ENCODE data around the gene REEP6. TPM values are rescaled to one million over a fixed set of nuclear protein-coding genes. Genes with fewer than 3 reads are reported as not detected.
"Not testable (repeated sequence)": the region's sequence is repeated elsewhere in the genome, so short reads cannot be mapped to it uniquely, and the experiment has no call there.

The REEP6 gene
- total RNA-seq, 4 donors from 2014 or later, result 4.2 to 8.5 (median 5.9) TPM

- intact Hi-C loops (cut with DNase I), result no loop called here
- no peak for TF ChIP-seq POLR2A (IDR thresholded peaks at IDR 0.05)
- TF ChIP-seq CTCF (IDR thresholded peaks at IDR 0.05), result no peak
Observed at GRCh38 chr19:1496714-1497577, 6.0 kb downstream of the REEP6 start.

GRCh38 chr19:1497578-1498235 lies 6.7 kb downstream of the REEP6 start:
- H3K36me3 ChIP-seq, result no peaks in the 10 kb centered on the region

More at GRCh38 chr19:1496714-1497577, 6.0 kb downstream of the REEP6 start:
- no peaks in the 10 kb centered on the region for H3K36me3 ChIP-seq
- WGBS, 2 donors, result 65 to 75% methylated on average over 21 to 31 of the region's 39 CpGs
- H3K4me3 ChIP-seq (replicated peaks in 1 of 3), result no peak overlapping the region
- DNase-seq, result no peak
- H3K27me3 ChIP-seq, result no peaks in the 10 kb centered on the region
- no peaks in the 10 kb centered on the region for H3K9me3 ChIP-seq
- H3K27ac ChIP-seq, result no peak overlapping the region
- H3K4me1 ChIP-seq, result no peaks in the 10 kb centered on the region

GRCh38 chr19:1499231-1499630 lies 8.2 kb downstream of the REEP6 start:
- intact Hi-C loops (cut with DNase I); H3K27ac ChIP-seq; DNase-seq; H3K4me1 ChIP-seq; H3K4me3 ChIP-seq (replicated peaks in 1 of 3); H3K9me3 ChIP-seq; H3K36me3 ChIP-seq: not testable (repeated sequence)
- peaks cover 11% of the 10 kb centered on the region for H3K27me3 ChIP-seq
- no CpG with 5 or more reads among the region's 34 CpGs for WGBS, 2 donors

More at GRCh38 chr19:1497578-1498235, 6.7 kb downstream of the REEP6 start:
- H3K4me3 ChIP-seq (replicated peaks in 1 of 3), result no peak overlapping the region
- whole genome bisulfite sequencing, 2 donors, result 81 to 85% methylated on average over 9 to 15 of the region's 25 CpGs
- no peak for DNase-seq
- no peak overlapping the region for H3K27ac ChIP-seq
- intact Hi-C loops (cut with DNase I), result no loop called here
- no peaks in the 10 kb centered on the region for H3K4me1 ChIP-seq
- H3K27me3 ChIP-seq, result no peaks in the 10 kb centered on the region
- no peak for TF ChIP-seq POLR2A (IDR thresholded peaks at IDR 0.05)
- no peak for TF ChIP-seq CTCF (IDR thresholded peaks at IDR 0.05)
- no peaks in the 10 kb centered on the region for H3K9me3 ChIP-seq

GRCh38 chr19:1501200-1501595 lies 10.2 kb downstream of the REEP6 start:
- H3K27ac ChIP-seq, result no peak overlapping the region
- peaks cover 11% of the 10 kb centered on the region for H3K27me3 ChIP-seq
- intact Hi-C loops (cut with DNase I), result no loop called here
- no peak for DNase-seq
- 72 to 78% methylated on average over 9 of the region's 9 CpGs for WGBS, 2 donors
- no peaks in the 10 kb centered on the region for H3K36me3 ChIP-seq
- TF ChIP-seq CTCF (IDR thresholded peaks at IDR 0.05) (no peak), POLR2A (IDR thresholded peaks at IDR 0.05) (no peak)
- H3K4me3 ChIP-seq (replicated peaks in 1 of 3), result no peak overlapping the region
- no peaks in the 10 kb centered on the region for H3K9me3 ChIP-seq
- peaks cover 7 to 9% of the 10 kb centered on the region in 2 donors for H3K4me1 ChIP-seq

- H3K27me3 ChIP-seq, result peaks cover 11% of the 10 kb centered on the region
- H3K27ac ChIP-seq, result no peak overlapping the region
- TF ChIP-seq CTCF (IDR thresholded peaks at IDR 0.05) (no peak), POLR2A (IDR thresholded peaks at IDR 0.05) (no peak)
- no peaks in the 10 kb centered on the region for H3K36me3 ChIP-seq
- WGBS, 2 donors, result 55 to 57% methylated on average over 14 of the region's 14 CpGs
- intact Hi-C loops (cut with DNase I), result no loop called here
- no peaks in the 10 kb centered on the region for H3K9me3 ChIP-seq
- H3K4me3 ChIP-seq (replicated peaks in 1 of 3), result no peak overlapping the region
- H3K4me1 ChIP-seq, result peaks cover 7 to 12% of the 10 kb centered on the region in 2 donors
- no peak for DNase-seq
Observed at GRCh38 chr19:1502433-1503088, 11.6 kb downstream of the REEP6 start.

All from thyroid gland (tissue), 4 donors.